Stomach (tissue), 9 donors: ENCODE results near the gene FAM43A. TPM values are rescaled to one million over a fixed set of nuclear protein-coding genes. Genes with fewer than 3 reads are reported as not detected.
A peak's percentile ranks its signal among the peaks of the same experiment; 100 is the strongest.

Experiments used
- DNase-seq, 2 donors: peaks; one replicate each; pipeline versions ENCODE4 v3.0.0 to v3.0.0-alpha.2; 2013 to 2019
- H3K27ac ChIP-seq, 5 donors: fragments of 200-600 bp in 4 of 5; sonication (generic) in 4 of 5; one replicate each; pipeline ENCODE4 v1.5.1; 2013 to 2019; ENCODE audit warnings: mild to moderate bottlenecking in 1 of 5, moderate library complexity in 1 of 5
- H3K27me3 ChIP-seq, 3 donors: fragments of 200-600 bp; sonication (generic); one replicate each; pipeline ENCODE4 v1.5.1; 2017 to 2019; ENCODE audit warnings: mixed run types in 1 of 3
- H3K36me3 ChIP-seq, 4 donors: fragments of 200-600 bp; sonication (generic); 1 replicate in 3 of 4; 2 replicates in 1 of 4; pipeline ENCODE4 v1.5.1; 2016 to 2019
- H3K4me1 ChIP-seq, 4 donors: fragments of 200-600 bp; sonication (generic); one replicate each; pipeline ENCODE4 v1.5.1; 2016 to 2019
- H3K4me3 ChIP-seq, 4 donors: fragments of 200-600 bp; sonication (generic) in 3 of 4; one replicate each; pipeline ENCODE4 v1.5.1; 2016 to 2019; ENCODE audit warnings: mild to moderate bottlenecking in 1 of 4
- H3K9me3 ChIP-seq, 4 donors: fragments of 200-600 bp; sonication (generic); one replicate each; pipeline ENCODE4 v1.5.1; 2016 to 2019
- EP300 ChIP-seq: sonication (generic); formaldehyde crosslinking; IDR thresholded peaks from one replicate; pipeline ENCODE4 v1.6.1; 2017; ENCODE audit warnings: antibody characterized with exemption
- POLR2A ChIP-seq, 4 donors: fragments of 450-650 bp; IDR thresholded peaks; one replicate each; pipeline ENCODE4 v1.6.1; 2016; ENCODE audit warnings: antibody characterized with exemption in 4 of 4, control low read depth in 2 of 4, mild to moderate bottlenecking in 1 of 4, moderate library complexity in 1 of 4
- POLR2AphosphoS5 ChIP-seq, 3 donors: sonication (generic); formaldehyde crosslinking; IDR thresholded peaks; one replicate each; pipeline ENCODE4 v1.6.1; 2016; ENCODE audit warnings: antibody characterized with exemption in 3 of 3
- WGBS, 5 donors: extraction: QIAGEN DNeasy Blood & Tissue Kit in 3 of 5; methylation state at CpG; one replicate each; pipeline versions ENCODE4 v1.1.5 to v1.1.7; 2013 to 2018; 5-methylcytosine and 5-hydroxymethylcytosine counted together
- intact Hi-C: fragments of 100-400 bp; cut with DNase I; formaldehyde crosslinking; loops from one replicate; pipeline ENCODE4 v1.15.1; 2023; ENCODE audit warnings: low total_unique reads
- polyA plus RNA-seq, 3 donors: library from polyadenylated mRNA; stranded (reverse); fragments of 200-250 nt; gene quantifications; one replicate each; pipeline ENCODE4 v1.2.3, GENCODE V29; 2013
- total RNA-seq, 5 donors: library from RNA; depleted of rRNA; stranded (reverse); fragments of >200 nt; gene quantifications; one replicate each; pipeline versions ENCODE4 v1.1.0 to v1.2.3, GENCODE V29; 2014 to 2016
- TF ChIP-seq, protein P1 (sequence below), 7 experiments: fragments of 450-650 bp in 4 of 7; fragments of 200-600 bp in 3 of 7; sonication (generic) in 3 of 7; IDR thresholded peaks; one replicate each; pipeline ENCODE4 v1.5.1; 2016 to 2019; ENCODE audit warnings: antibody characterized with exemption in 7 of 7, control low read depth in 2 of 7, mild to moderate bottlenecking in 1 of 7
- donor health status: healthy with polysubstance abuse.
- donor health status: Bipolar disorder and iron deficiency.
- donor health status: healthy.

The FAM43A gene
- total and polyA plus RNA-seq, 8 donors: 1.3 to 42.0 (median 4.2) TPM

DNA sequence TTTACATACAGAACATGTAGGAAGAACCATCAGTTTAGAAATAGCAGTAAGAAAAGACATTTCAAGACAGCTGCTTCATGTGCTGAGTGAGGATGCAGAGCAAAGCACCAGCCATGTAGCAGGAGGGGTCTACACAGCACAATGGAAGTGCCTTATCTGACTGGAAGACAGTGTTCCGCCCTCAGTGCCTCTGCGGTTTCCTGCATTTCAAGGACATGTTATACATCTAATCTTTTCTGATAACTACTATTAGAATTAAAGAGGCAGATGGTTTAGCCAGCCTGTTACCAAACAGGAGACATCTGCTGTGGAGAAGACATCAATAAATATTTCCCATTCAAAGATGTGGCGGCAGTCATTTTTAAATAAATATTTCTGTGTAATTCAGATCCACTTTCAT, 24.3 kb upstream of the FAM43A start:
- Histone ChIP-seq H3K27me3 (no peaks in the 10 kb centered on the region), H3K4me1 (peaks cover 0 to 10% (median 0%) of the 10 kb centered on the region in 4 donors), H3K36me3 (peaks cover 52 to 93% (median 90%) of the 10 kb centered on the region in 4 donors), H3K4me3 (no peak overlapping the region), H3K27ac (no peak overlapping the region), H3K9me3 (no peaks in the 10 kb centered on the region)
- intact Hi-C loops: no loop called here
- 40 to 60% (median 56%) methylated on average over 3 of the region's 3 CpGs for WGBS, 5 donors
- no peak for DNase-seq
- TF ChIP-seq, protein P1, sequence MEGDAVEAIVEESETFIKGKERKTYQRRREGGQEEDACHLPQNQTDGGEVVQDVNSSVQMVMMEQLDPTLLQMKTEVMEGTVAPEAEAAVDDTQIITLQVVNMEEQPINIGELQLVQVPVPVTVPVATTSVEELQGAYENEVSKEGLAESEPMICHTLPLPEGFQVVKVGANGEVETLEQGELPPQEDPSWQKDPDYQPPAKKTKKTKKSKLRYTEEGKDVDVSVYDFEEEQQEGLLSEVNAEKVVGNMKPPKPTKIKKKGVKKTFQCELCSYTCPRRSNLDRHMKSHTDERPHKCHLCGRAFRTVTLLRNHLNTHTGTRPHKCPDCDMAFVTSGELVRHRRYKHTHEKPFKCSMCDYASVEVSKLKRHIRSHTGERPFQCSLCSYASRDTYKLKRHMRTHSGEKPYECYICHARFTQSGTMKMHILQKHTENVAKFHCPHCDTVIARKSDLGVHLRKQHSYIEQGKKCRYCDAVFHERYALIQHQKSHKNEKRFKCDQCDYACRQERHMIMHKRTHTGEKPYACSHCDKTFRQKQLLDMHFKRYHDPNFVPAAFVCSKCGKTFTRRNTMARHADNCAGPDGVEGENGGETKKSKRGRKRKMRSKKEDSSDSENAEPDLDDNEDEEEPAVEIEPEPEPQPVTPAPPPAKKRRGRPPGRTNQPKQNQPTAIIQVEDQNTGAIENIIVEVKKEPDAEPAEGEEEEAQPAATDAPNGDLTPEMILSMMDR (IDR thresholded peaks at IDR 0.05): no peak
- TF ChIP-seq POLR2A (IDR thresholded peaks at IDR 0.05): no peak
- TF ChIP-seq POLR2AphosphoS5 (IDR thresholded peaks at IDR 0.05): no peak

DNA sequence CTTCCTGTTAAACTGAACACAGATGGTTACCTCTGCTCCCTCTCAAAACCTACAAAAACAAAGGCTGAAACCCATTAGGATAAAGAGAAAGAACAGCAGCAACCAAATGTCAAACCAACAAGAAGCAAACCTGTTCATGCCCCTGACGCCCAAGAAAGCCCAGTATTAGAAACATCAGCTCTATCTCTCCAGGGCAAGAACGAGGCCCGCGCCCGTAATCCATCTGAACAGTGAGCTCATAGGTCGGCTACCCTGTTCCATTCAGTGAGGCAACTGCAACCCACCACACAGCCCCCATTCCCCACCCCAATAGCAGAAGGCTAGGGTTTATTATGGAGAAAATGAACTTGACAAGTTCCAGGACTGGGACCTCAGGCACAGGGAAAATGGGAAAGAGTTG, 23.7 kb upstream of the FAM43A start:
- 72 to 82% (median 74%) methylated on average over 5 to 6 of the region's 6 CpGs for WGBS, 5 donors
- no peaks in the 10 kb centered on the region for H3K9me3 ChIP-seq
- peaks cover 0 to 10% (median 0%) of the 10 kb centered on the region in 4 donors for H3K4me1 ChIP-seq
- H3K27ac ChIP-seq: peak overlapping the region in 1 of 5 donors; percentile 18
- peaks cover 56 to 96% (median 95%) of the 10 kb centered on the region in 4 donors for H3K36me3 ChIP-seq
- no peak overlapping the region for H3K4me3 ChIP-seq
- intact Hi-C loops: no loop called here
- DNase-seq: no peak
- TF ChIP-seq, protein P1 (IDR thresholded peaks at IDR 0.05): no peak
- TF ChIP-seq EP300 (no peak), POLR2A (IDR thresholded peaks at IDR 0.05) (no peak), POLR2AphosphoS5 (IDR thresholded peaks at IDR 0.05) (no peak)
- no peaks in the 10 kb centered on the region for H3K27me3 ChIP-seq

DNA sequence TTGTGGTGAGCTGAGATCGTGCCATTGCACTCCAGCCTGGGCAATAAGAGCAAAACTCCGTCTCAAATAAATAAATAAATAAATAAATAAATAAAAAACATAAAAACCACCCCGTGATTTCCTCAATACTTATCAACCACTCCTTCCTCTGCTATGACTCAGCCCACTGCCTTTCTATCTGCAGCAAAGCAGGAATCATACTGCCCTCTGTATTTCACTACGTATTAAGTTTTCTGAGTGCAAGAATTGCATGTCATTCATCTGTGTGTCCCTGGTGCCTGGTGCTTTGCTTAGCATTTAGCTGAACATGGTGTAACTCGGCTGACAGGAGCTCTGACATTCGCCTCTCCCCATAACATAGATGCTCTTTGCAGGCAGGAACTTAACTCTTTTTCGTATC, 20.8 kb upstream of the FAM43A start:
- Histone ChIP-seq H3K4me1 (peaks cover 0 to 16% (median under 1%) of the 10 kb centered on the region in 4 donors), H3K27ac (no peak overlapping the region), H3K36me3 (peaks cover 47 to 94% (median 92%) of the 10 kb centered on the region in 4 donors), H3K27me3 (no peaks in the 10 kb centered on the region), H3K9me3 (no peaks in the 10 kb centered on the region), H3K4me3 (no peak overlapping the region)
- WGBS, 5 donors: 84 to 92% (median 87%) methylated on average over 7 of the region's 7 CpGs
- intact Hi-C loops: no loop called here
- DNase-seq: no peak
- no peak for TF ChIP-seq EP300
- TF ChIP-seq POLR2A (IDR thresholded peaks at IDR 0.05): no peak
- no peak for TF ChIP-seq POLR2AphosphoS5 (IDR thresholded peaks at IDR 0.05)
- TF ChIP-seq, protein P1 (IDR thresholded peaks at IDR 0.05): no peak

DNA sequence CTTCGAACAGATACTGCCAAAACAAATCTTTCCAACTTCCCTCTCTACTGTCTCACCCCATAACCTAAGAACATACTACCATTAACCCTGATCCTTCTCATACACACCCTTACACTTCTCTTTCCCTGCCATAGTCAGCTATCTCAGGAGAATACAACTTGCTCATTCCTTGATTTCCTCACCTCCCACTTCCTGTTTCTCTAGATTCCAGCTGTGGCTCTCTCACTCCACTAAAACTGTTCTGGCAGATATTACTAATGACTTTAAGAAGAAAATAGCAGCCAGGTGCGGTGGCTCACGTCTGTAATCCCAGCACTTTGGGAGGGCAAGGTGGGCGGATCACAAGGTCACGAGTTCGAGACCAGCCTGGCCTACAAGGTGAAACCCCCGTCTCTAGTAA, 18.3 kb upstream of the FAM43A start:
- intact Hi-C loops: no loop called here
- H3K4me1 ChIP-seq: peaks cover 10 to 25% (median 16%) of the 10 kb centered on the region in 4 donors
- DNase-seq: no peak
- 78 to 87% (median 79%) methylated on average over 7 of the region's 7 CpGs for WGBS, 5 donors
- no peaks in the 10 kb centered on the region for H3K9me3 ChIP-seq
- H3K4me3 ChIP-seq: no peak overlapping the region
- H3K27ac ChIP-seq: no peak overlapping the region
- H3K27me3 ChIP-seq: no peaks in the 10 kb centered on the region
- H3K36me3 ChIP-seq: peaks cover 47 to 69% (median 68%) of the 10 kb centered on the region in 4 donors
- no peak for TF ChIP-seq POLR2AphosphoS5 (IDR thresholded peaks at IDR 0.05)
- TF ChIP-seq, protein P1 (IDR thresholded peaks at IDR 0.05): no peak
- TF ChIP-seq EP300: no peak
